A549 (cell line): ENCODE data around the gene AGXT.

Source experiments
- MAFK ChIP-seq: fragments of 450-650 bp; IDR thresholded peaks from 2 replicates; pipeline ENCODE4 v1.6.1; 2014; ENCODE audit not compliant: partially characterized antibody
- MAX ChIP-seq: IDR thresholded peaks from 2 replicates; pipeline ENCODE4 v1.6.1; 2012
- TF ChIP-seq, protein P1 (sequence below): fragments of >200 bp; sonication (Bioruptor Twin); formaldehyde crosslinking; IDR thresholded peaks from 3 replicates; pipeline ENCODE4 v1.5.1; 2016

DNA sequence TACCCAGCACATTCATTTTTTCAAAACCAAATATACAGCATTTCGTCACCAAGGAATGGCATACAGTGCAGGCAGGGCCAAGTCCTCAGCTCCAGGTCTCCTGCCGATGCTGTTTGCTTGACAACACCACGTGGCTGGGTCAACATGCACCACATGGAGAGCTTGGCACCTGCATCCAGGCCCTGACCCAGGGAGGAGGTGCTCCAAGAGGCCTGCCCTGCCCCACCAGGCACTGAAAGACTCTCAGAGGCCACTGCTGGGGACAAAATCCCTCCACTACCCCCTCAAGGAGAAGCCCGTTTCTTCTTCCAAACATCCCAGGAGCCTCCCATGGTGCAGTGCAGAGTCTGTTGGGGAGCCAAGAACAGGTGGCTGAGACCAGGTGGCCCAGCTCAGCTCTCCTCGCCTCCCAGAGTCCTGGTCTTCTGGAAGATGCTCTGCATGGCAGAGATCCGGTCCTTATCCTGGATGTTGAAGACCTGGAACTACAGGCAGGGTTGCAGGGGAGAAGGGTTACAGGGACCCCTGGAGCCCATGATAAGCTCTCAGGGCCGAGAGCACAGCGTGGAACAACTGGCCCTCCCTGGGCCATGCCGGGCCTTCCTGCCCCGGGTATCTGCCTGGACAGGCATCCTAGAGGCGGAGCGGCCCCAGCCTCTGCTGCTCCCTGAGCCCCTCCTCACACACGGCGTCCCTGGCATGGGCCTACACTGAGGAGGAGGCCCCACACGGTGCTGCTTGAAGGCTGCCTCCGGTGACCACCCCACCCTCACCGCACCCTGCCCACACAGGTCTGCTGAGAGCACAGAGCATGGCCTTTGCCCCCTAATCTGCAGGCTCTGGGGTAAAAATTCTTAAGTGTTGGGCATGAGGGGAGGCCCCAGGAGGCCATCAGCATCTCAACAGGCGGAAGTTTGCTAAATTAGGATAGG, 18.3 kb downstream of the AGXT start:
- TF ChIP-seq MAX: no peak
- TF ChIP-seq, protein P1, sequence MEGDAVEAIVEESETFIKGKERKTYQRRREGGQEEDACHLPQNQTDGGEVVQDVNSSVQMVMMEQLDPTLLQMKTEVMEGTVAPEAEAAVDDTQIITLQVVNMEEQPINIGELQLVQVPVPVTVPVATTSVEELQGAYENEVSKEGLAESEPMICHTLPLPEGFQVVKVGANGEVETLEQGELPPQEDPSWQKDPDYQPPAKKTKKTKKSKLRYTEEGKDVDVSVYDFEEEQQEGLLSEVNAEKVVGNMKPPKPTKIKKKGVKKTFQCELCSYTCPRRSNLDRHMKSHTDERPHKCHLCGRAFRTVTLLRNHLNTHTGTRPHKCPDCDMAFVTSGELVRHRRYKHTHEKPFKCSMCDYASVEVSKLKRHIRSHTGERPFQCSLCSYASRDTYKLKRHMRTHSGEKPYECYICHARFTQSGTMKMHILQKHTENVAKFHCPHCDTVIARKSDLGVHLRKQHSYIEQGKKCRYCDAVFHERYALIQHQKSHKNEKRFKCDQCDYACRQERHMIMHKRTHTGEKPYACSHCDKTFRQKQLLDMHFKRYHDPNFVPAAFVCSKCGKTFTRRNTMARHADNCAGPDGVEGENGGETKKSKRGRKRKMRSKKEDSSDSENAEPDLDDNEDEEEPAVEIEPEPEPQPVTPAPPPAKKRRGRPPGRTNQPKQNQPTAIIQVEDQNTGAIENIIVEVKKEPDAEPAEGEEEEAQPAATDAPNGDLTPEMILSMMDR: no peak
- no peak for TF ChIP-seq MAFK
